Brain microvascular endothelial cell (primary cell): ENCODE results near the gene POLR2B.

ENCODE experiments used
- DNase-seq: peaks from one replicate; pipeline ENCODE4 v3.0.0-alpha.2; 2020
- H3K27ac ChIP-seq: fragments of 250-450 bp; sonication (Bioruptor Pico); 2 replicates; pipeline ENCODE4 v1.5.1; 2020; ENCODE audit warnings: mild to moderate bottlenecking, moderate library complexity
- H3K27me3 ChIP-seq: fragments of 250-450 bp; sonication (Bioruptor Pico); replicated peaks from 2 replicates; pipeline ENCODE4 v1.5.1; 2020; ENCODE audit warnings: mild to moderate bottlenecking
- H3K36me3 ChIP-seq: fragments of 250-450 bp; sonication (Bioruptor Pico); replicated peaks from 2 replicates; pipeline ENCODE4 v1.5.1; 2020; ENCODE audit warnings: mild to moderate bottlenecking
- H3K4me3 ChIP-seq: 2 replicates; pipeline ENCODE4 v1.5.1; 2011; ENCODE audit warnings: low read depth, mild to moderate bottlenecking, control low read depth, low read length, moderate library complexity
- in situ Hi-C: cut with HindIII; loops from 2 replicates; pipeline ENCODE4 v1.10.0; 2017; ENCODE audit warnings: low sequenced_read_pairs, low pct_ligation_motif_present
- TF ChIP-seq, protein P1 (sequence below): IDR thresholded peaks from 2 replicates; pipeline ENCODE4 v1.5.1; 2011; ENCODE audit warnings: low read depth, mild to moderate bottlenecking, moderate library complexity, low read length, control low read depth, inconsistent platforms; ENCODE audit errors: missing control alignments

The POLR2B gene

GRCh38 chr4:57020467-57021101, 41.9 kb downstream of the POLR2B start:
- DNase-seq: peak; percentile 69

DNA sequence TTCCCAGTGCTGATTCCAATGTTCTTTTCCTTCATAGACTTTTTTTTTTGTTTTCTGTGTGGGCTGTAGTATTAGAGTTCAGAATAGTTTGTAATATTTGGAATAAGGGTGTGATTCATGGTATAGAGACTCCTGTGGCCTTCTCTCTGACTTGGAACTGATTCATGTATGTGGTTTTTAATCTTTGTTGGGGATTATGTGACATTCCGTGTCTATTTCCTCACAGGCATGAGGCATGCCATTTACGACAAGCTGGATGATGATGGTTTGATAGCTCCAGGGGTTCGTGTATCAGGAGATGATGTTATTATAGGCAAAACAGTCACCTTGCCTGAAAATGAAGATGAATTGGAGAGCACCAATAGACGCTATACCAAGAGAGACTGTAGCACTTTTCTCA, 44.4 kb downstream of the POLR2B start:
- no peaks in the 10 kb centered on the region for H3K27me3 ChIP-seq
- DNase-seq: peak; percentile 92
- TF ChIP-seq, protein P1, sequence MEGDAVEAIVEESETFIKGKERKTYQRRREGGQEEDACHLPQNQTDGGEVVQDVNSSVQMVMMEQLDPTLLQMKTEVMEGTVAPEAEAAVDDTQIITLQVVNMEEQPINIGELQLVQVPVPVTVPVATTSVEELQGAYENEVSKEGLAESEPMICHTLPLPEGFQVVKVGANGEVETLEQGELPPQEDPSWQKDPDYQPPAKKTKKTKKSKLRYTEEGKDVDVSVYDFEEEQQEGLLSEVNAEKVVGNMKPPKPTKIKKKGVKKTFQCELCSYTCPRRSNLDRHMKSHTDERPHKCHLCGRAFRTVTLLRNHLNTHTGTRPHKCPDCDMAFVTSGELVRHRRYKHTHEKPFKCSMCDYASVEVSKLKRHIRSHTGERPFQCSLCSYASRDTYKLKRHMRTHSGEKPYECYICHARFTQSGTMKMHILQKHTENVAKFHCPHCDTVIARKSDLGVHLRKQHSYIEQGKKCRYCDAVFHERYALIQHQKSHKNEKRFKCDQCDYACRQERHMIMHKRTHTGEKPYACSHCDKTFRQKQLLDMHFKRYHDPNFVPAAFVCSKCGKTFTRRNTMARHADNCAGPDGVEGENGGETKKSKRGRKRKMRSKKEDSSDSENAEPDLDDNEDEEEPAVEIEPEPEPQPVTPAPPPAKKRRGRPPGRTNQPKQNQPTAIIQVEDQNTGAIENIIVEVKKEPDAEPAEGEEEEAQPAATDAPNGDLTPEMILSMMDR: no peak
- peaks cover 51% of the 10 kb centered on the region for H3K36me3 ChIP-seq
- in situ Hi-C loops: no loop called here
- H3K27ac ChIP-seq: peak overlapping the region; percentile 65
- H3K4me3 ChIP-seq: no peak overlapping the region

More at GRCh38 chr4:57020467-57021101, 41.9 kb downstream of the POLR2B start:
- no peaks in the 10 kb centered on the region for H3K27me3 ChIP-seq
- H3K4me3 ChIP-seq: no peak overlapping the region
- TF ChIP-seq, protein P1: no peak
- H3K27ac ChIP-seq: peak overlapping the region; percentile 47
- peaks cover 47% of the 10 kb centered on the region for H3K36me3 ChIP-seq
- in situ Hi-C loops: no loop called here

DNA sequence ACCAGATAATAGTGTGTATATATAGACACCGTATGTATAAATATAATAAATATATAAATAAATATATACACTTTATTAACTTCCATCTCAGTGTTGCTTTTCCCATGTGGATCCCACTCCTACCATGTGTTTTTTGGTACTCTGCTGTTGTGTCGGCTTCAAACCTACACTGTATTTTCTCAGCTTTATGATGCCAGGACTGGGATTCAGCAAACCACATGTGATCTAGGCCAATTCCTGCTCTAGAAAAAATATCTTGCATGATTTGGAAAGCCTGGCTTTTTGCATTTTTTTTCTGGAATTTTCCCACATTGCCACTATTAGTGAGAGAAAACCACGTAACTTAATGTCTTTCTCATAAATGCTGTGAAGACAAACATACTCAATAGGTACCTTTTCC, 55.8 kb downstream of the POLR2B start:
- Histone ChIP-seq H3K27ac (no peak overlapping the region), H3K36me3 (peaks cover 78% of the 10 kb centered on the region), H3K27me3 (no peaks in the 10 kb centered on the region), H3K4me3 (no peak overlapping the region)
- TF ChIP-seq, protein P1: no peak
- DNase-seq: no peak
- in situ Hi-C loops: no loop called here

GRCh38 chr4:57037982-57038604, 59.4 kb downstream of the POLR2B start:
- in situ Hi-C loops: no loop called here
- Histone ChIP-seq H3K4me3 (no peak overlapping the region), H3K36me3 (peaks cover 65% of the 10 kb centered on the region), H3K27me3 (no peaks in the 10 kb centered on the region), H3K27ac (no peak overlapping the region)
- no peak for DNase-seq
- TF ChIP-seq, protein P1: peak; percentile 90

DNA sequence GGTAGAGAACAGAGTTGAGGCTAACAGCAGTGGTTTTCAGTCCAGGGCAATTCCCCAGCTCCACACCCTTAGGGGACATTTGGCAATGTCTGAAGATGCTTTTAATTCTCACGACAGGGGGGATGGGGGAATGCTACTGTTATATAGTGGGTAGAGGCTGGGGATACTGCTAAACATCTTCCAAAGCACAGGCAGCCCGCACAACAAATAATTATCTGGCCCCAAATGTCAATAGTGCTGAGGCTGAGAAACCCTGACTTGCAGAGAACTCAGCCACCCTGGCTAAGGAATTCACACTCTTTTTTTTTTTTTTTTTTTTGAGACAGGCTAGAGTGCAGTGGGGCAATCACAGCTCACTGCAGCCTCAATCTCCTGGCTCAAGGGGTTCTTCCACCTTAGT, 60.6 kb downstream of the POLR2B start:
- Histone ChIP-seq H3K27me3 (no peaks in the 10 kb centered on the region), H3K27ac (no peak overlapping the region), H3K36me3 (peaks cover 60% of the 10 kb centered on the region), H3K4me3 (no peak overlapping the region)
- DNase-seq: no peak
- in situ Hi-C loops: no loop called here
- TF ChIP-seq, protein P1: no peak
